GM12801 (cell line): ENCODE data around the gene SYT6.

ENCODE experiments used
- TF ChIP-seq, protein P1 (sequence below): IDR thresholded peaks from one replicate; pipeline ENCODE4 v1.5.1; 2011; ENCODE audit warnings: control low read depth; ENCODE audit not compliant: insufficient read length; ENCODE audit errors: extremely low read depth

SYT6 gene

GRCh38 chr1:114048232-114048631, 105.4 kb downstream of the SYT6 start:
- TF ChIP-seq, protein P1, sequence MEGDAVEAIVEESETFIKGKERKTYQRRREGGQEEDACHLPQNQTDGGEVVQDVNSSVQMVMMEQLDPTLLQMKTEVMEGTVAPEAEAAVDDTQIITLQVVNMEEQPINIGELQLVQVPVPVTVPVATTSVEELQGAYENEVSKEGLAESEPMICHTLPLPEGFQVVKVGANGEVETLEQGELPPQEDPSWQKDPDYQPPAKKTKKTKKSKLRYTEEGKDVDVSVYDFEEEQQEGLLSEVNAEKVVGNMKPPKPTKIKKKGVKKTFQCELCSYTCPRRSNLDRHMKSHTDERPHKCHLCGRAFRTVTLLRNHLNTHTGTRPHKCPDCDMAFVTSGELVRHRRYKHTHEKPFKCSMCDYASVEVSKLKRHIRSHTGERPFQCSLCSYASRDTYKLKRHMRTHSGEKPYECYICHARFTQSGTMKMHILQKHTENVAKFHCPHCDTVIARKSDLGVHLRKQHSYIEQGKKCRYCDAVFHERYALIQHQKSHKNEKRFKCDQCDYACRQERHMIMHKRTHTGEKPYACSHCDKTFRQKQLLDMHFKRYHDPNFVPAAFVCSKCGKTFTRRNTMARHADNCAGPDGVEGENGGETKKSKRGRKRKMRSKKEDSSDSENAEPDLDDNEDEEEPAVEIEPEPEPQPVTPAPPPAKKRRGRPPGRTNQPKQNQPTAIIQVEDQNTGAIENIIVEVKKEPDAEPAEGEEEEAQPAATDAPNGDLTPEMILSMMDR: no peak

GRCh38 chr1:114043548-114043947, 110.1 kb downstream of the SYT6 start:
- TF ChIP-seq, protein P1: no peak

DNA sequence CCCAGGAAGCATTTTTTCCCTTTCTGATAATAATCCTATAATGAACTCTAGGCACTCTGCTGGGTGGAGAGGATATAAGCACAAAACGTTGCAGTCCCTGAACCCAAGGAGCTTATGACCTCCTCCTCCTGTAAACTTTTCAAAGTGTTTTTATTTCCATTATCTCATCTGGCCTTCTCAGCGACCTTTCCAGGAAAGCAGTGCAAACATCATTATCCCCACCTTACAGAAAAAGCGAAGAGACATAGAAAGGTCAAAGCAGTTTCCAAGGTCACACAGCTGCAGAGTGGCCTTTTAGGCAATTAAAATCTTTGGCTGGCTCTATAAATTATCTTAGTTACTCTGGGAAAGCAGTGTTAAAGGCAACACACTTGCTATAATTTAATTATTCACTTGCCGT, 110.6 kb downstream of the SYT6 start:
- TF ChIP-seq, protein P1: no peak

DNA sequence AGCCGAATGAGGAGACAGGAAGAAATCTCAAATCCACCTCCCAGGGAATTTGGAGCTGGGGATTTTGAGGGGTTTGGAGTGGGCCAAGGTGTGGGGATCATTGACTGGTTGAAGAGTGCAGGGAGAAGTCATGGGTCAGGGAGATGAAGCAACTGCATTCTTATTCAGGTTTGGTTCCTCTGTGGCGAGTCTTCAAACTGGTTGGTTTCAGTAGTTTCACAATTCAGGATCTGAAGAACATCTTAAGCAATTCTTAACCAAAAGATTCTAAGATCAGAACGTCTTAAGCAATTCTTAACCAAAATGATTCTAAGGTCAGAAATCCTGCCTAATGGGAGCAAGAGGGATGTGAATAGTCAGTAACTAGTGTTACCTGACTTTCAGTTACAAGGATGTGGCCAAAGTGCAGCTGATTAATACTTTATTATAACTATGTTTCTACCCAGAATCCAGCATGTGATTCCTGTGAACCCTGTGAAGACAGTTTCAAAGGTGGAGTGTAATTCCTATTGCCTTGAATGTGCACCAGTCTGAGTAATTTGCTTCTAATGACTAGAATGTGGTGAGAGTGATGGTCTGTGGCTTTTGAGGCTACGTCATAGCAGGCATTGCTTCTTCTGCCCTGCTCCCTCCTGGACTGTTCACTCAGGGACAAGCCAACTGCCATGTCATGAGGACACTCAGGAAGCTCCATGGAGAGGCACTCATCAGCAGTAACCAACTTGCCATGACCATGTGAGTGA, 113.2 kb downstream of the SYT6 start:
- TF ChIP-seq, protein P1: no peak
